ENCODE measurements around the gene FBH1.

GRCh38 chr10:5887029-5887428, 3.0 kb upstream of the FBH1 start:
- TF ChIP-seq, protein P1, sequence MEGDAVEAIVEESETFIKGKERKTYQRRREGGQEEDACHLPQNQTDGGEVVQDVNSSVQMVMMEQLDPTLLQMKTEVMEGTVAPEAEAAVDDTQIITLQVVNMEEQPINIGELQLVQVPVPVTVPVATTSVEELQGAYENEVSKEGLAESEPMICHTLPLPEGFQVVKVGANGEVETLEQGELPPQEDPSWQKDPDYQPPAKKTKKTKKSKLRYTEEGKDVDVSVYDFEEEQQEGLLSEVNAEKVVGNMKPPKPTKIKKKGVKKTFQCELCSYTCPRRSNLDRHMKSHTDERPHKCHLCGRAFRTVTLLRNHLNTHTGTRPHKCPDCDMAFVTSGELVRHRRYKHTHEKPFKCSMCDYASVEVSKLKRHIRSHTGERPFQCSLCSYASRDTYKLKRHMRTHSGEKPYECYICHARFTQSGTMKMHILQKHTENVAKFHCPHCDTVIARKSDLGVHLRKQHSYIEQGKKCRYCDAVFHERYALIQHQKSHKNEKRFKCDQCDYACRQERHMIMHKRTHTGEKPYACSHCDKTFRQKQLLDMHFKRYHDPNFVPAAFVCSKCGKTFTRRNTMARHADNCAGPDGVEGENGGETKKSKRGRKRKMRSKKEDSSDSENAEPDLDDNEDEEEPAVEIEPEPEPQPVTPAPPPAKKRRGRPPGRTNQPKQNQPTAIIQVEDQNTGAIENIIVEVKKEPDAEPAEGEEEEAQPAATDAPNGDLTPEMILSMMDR (conservative IDR thresholded peaks at IDR 0.05; ENCODE audit: low read depth, low read length): no peak
- TF ChIP-seq EZH2 (IDR thresholded peaks at IDR 0.05; ENCODE audit: borderline replicate concordance, low read depth, low read length, poor library complexity, severe bottlenecking): no peak
